ENCODE data around the gene WDR64.

- TF ChIP-seq, protein P1, sequence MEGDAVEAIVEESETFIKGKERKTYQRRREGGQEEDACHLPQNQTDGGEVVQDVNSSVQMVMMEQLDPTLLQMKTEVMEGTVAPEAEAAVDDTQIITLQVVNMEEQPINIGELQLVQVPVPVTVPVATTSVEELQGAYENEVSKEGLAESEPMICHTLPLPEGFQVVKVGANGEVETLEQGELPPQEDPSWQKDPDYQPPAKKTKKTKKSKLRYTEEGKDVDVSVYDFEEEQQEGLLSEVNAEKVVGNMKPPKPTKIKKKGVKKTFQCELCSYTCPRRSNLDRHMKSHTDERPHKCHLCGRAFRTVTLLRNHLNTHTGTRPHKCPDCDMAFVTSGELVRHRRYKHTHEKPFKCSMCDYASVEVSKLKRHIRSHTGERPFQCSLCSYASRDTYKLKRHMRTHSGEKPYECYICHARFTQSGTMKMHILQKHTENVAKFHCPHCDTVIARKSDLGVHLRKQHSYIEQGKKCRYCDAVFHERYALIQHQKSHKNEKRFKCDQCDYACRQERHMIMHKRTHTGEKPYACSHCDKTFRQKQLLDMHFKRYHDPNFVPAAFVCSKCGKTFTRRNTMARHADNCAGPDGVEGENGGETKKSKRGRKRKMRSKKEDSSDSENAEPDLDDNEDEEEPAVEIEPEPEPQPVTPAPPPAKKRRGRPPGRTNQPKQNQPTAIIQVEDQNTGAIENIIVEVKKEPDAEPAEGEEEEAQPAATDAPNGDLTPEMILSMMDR (conservative IDR thresholded peaks at IDR 0.05; ENCODE audit: low read depth, low read length) = no peak
- no peak for TF ChIP-seq EZH2 (IDR thresholded peaks at IDR 0.05; ENCODE audit: borderline replicate concordance, low read depth, low read length, poor library complexity, severe bottlenecking)
Measured at GRCh38 chr1:241647658-241648057, 4.4 kb upstream of the WDR64 start.

Measured in A673 (cell line).